IPS DF 4.7 (cell line): ENCODE measurements around the gene SIPA1L3.

ENCODE experiments used
- DNase-seq: peaks from one replicate; pipeline ENCODE4 v3.0.0-alpha.2; 2013; ENCODE audit warnings: low spot score; ENCODE audit errors: extremely low read depth

Gene SIPA1L3

GRCh38 chr19:38182536-38183210 is 275.7 kb downstream of the SIPA1L3 start:
- no peak for DNase-seq

GRCh38 chr19:38183251-38183897 is 276.4 kb downstream of the SIPA1L3 start:
- no peak for DNase-seq

DNA sequence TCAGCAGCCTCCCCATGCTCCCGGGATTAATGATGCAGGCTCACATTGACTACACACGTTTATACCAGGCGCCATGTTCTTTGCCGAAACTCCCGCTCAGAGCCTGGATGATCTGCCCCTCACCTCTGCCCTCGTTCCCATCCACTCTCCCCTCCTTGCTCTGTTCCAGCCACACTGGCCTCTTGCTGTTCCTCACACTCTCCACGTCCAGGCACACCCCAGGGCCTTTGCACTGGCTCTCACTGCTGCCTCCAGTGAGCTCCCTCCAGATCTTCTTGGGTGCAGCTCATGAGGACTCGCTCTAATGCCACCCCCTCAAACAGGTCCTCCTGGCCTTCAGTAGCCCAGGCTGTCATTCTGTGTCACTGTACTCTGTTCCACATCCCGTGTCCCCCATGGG is 277.8 kb downstream of the SIPA1L3 start:
- no peak for DNase-seq

DNA sequence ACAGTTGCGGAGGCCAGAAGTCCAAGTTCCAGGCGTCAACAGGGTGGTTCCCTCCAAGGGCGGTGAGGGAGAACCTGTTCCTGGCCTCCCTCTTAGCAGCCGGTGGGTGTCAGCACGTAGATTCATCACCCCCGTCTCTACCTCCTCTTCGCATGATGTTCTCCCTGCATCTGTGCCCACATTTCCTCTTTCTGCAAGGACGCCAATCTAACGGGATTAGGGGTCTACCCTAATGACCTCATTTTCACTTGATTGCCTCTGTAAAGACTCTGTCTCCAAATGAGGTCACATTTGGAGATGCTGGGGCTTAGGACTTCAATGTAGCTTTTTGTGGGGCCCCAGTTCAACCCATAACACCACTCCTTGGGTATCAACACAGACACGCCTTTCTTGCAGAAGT is 278.6 kb downstream of the SIPA1L3 start:
- no peak for DNase-seq

DNA sequence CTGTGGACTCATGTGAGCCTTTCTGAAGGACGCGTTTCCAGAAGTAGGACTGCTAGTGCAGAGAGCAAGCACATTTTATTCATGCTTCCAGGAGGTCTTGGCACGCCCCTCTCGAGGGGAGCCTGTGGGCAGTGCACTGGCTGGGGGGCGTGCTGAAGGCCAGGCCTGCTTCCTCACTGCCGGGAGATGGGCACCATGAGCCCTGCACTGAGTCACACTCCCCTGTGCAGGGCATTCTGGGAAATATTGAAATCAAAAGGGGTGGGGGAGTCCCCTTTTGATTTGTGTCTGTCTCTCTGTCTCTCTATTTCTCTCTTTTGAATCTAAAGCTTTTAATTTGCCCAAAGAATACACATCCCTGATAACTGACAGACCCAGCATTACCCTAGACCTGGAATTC is 283.1 kb downstream of the SIPA1L3 start:
- no peak for DNase-seq

DNA sequence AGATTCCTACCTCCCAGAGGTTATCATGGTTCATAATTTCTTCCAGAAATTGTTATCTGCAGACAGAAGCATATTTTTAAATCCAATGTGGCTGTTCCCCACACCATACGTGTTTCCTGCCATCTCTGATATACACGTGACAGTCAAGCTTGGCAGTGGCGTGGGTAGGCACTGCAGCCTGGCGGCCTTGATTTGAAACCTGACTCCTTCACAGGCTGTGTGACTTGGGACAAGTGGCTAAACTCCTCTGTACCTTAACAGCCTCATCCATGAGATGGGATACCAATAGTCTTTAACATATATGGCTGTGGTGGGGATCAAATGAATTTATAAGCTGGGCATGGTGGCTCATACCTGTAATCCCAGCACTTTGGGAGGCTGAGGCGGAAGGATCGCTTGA is 283.8 kb downstream of the SIPA1L3 start:
- DNase-seq = no peak

GRCh38 chr19:38191747-38192146 is 284.7 kb downstream of the SIPA1L3 start:
- no peak for DNase-seq

DNA sequence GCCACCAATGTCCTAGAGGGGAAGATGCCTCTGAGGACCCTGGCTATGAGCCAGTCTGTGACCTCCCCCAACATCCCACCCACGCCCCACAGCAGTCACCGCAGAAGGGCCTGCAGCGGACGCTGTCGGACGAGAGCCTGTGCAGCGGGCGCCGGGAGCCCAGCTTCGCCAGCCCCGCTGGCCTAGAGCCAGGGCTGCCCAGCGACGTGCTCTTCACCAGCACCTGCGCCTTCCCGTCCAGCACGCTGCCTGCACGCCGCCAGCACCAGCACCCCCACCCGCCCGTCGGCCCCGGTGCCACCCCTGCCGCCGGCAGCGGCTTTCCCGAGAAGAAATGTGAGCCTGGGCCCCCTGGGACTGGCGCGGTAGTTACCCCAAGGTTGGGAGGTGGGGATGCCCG is 286.4 kb downstream of the SIPA1L3 start:
- no peak for DNase-seq

DNA sequence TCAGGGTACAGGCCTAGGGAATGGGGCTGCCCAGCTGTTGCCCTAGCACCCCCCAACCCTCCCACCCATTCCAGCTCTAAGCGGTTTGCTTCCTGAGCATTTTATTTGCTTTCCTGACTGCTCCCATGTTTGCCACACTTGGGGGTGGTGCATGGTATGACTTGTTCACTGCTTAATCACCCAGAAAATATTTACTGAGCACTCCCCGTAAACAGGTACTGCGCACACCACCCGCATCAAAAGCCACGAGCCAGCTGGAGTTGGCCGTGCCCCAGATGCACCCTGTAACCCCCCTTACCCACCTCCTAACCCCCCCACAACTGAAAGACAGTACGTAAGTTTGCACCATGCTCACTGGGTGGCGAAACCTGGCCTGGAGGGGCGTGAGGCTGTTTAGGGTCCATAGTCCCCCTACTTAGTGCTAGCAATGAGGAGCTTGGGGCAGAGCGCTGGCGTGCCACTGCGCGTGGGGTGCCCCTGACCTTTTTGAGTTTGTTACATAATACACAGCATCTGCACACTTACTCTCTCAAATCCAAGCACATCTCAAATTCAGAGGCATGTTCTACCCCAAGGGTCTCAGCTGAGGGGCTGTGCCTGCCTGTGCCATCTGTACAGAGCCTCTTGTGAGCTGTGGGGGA is 287.2 kb downstream of the SIPA1L3 start:
- DNase-seq = no peak

- DNase-seq = no peak
Observed at GRCh38 chr19:38195237-38195636, 288.2 kb downstream of the SIPA1L3 start.

- no peak for DNase-seq
Observed at GRCh38 chr19:38196245-38196837, 289.3 kb downstream of the SIPA1L3 start.

DNA sequence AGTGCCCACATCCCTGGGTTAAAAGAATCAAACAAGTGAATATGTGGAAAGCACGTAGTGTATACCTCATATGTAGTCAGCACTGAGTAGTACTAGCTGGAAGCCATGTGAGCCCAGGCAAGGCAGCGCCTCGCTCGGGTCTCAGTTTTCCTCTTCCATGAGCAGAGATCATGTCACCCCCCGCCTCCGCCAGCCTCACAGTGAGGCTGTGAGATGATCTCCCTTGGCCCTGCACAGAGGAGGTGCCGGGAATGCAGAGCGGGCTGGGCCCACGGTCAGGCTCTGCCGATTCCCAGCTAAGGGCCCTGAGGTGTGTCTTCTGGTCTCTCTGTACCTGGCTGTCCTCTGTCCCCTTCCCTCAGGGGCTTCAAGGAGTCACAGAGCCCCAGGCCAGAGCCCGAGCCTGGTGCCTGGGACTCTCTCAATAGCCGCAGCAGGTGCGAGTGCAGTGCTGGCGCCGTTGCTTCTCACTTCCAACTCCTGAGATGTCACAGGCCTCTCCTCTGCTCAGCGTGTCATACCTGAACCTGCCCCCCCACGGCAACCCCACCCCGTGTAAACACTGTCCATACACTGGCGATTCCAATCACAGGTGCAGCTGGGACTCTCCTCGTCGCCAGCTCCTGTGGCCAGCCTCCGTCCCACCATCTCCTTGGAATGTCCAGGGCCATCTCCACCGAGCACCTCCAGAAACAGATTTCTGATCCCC is 290.1 kb downstream of the SIPA1L3 start:
- DNase-seq = no peak

- DNase-seq = no peak
Observed at GRCh38 chr19:38197937-38198704, 291.1 kb downstream of the SIPA1L3 start.

DNA sequence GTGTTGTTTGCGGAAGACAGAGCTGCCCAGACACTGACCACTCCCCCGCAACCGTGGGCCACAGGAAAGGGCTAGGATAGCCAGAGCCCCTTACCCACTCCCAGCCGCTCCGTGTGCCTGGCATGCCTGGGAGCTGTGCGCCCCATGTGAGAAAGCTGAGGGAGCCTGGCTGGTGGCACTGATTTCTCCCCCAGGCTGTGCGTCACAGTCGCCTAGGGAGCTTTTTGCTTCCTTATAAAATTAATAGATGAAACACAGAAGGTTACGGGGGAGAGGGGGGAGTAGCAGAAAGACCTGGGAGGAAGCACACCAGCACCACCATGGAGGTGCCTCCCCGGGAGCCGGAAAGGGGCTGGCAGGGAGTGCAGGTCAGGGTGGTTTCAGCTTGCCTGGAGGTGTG is 292.3 kb downstream of the SIPA1L3 start:
- no peak for DNase-seq

DNA sequence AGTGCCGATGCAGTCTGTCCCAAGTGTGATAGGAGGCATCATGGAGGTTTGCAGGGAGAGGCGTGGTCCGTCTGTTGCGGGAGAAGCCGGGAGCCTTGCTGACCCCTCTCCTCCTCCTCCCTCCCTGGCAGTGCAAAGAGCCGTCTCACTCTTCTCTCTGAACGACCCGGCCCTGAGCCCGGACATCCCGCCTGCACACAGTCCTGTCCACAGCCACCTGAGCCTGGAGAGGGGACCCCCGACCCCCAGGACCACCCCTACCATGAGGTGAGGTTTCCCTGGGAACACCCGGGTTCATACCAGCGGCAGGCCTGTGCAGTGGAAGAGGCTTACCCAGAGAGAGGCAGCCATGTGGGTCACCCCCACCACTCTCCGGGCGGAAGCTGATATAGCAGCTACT is 294.7 kb downstream of the SIPA1L3 start:
- DNase-seq = no peak

GRCh38 chr19:38202504-38202903 is 295.5 kb downstream of the SIPA1L3 start:
- DNase-seq = no peak

GRCh38 chr19:38203197-38203596 is 296.2 kb downstream of the SIPA1L3 start:
- no peak for DNase-seq

DNA sequence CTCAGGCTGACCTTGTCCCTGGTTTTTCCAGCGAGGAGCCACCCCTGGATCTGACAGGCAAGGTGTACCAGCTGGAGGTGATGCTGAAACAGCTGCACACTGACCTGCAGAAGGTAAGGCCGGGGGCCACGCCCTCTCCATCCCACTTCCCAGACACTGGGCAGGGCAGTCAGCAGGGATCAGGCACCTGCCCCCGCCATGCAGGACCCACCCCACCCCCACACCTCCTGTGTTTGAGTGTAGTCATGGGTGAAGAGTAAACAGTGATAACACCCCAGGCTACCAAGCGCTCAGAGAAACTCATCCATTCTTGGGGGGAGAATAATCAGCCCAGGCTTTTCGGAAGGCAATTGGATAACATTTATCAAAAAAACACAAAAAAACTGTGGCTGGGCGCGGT is 297.1 kb downstream of the SIPA1L3 start:
- no peak for DNase-seq

GRCh38 chr19:38204728-38205127 is 297.7 kb downstream of the SIPA1L3 start:
- no peak for DNase-seq

GRCh38 chr19:38206006-38206745 is 299.2 kb downstream of the SIPA1L3 start:
- no peak for DNase-seq
